ENCODE data around the gene KLHL9. TPM values are rescaled to one million over a fixed set of nuclear protein-coding genes. Genes with fewer than 3 reads are reported as not detected.
"Not testable (repeated sequence)": the region's sequence is repeated elsewhere in the genome, so short reads cannot be mapped to it uniquely, and the experiment has no call there.

Gene KLHL9
- total RNA-seq, result 10 to 100 TPM; 13.0 to 14.6 (median 13.3) TPM
- polyA plus RNA-seq, result 6.1 TPM
- long read RNA-seq, donor 1, full-length matches to known transcripts, result 45 of 59 reads
- long read RNA-seq, donor 1, partial matches to known transcripts, result 5 of 59 reads
- long read RNA-seq, donor 1, other reads (novel, unspliced or antisense), result 9 of 59 reads
- long read RNA-seq, donor 2, full-length matches to known transcripts, result 12 of 14 reads
- long read RNA-seq, donor 2, partial matches to known transcripts, result 0 of 14 reads
- long read RNA-seq, donor 2, other reads (novel, unspliced or antisense), result 2 of 14 reads
- long read RNA-seq, donor 3, full-length matches to known transcripts, result 89 of 100 reads
- long read RNA-seq, donor 3, partial matches to known transcripts, result 4 of 100 reads
- long read RNA-seq, donor 3, other reads (novel, unspliced or antisense), result 7 of 100 reads
- long read RNA-seq, donor 4, full-length matches to known transcripts, result 9 of 12 reads
- long read RNA-seq, donor 4, partial matches to known transcripts, result 0 of 12 reads
- long read RNA-seq, donor 4, other reads (novel, unspliced or antisense), result 3 of 12 reads

- under 1% methylated on average over 55 of the region's 55 CpGs for WGBS
- DNase-seq (peak; percentile 96 to 98 (median 97)), ATAC-seq (peak; percentile 100)
- Histone ChIP-seq H3K4me3 (ENCODE audit: low read length) (peak within 1 kb of the TSS; percentile 83), H3K27me3 (ENCODE audit: control insufficient read depth, insufficient read depth) (no peaks in the 10 kb centered on the region), H3K27ac (ENCODE audit: low read length) (peak within 1 kb of the TSS; percentile 72), H3K9me3 (ENCODE audit: control insufficient read depth, low read length) (no peaks in the 10 kb centered on the region), H3K4me1 (ENCODE audit: control insufficient read depth, insufficient read depth, low read length) (peaks cover 12% of the 10 kb centered on the region)
- intact Hi-C loops (cut with DNase I), result loop anchor here in 1 of 4 donors (10.0 kb wide), 1 partner anchor 470 kb away; the partner anchor contains the start of gene MTAP
Observed at GRCh38 chr9:21334701-21335632, at the start of gene KLHL9. Gene KLHL9, minus strand, starts transcription at chr9:21335404. Its CDS starts 545 bp downstream, at chr9:21334859.

GRCh38 chr9:21383627-21384026, 48.4 kb upstream of the KLHL9 start:
- intact Hi-C loops (cut with DNase I), result no loop called here
- Histone ChIP-seq H3K27me3 (ENCODE audit: control insufficient read depth, insufficient read depth) (no peaks in the 10 kb centered on the region), H3K27ac (ENCODE audit: low read length) (no peak overlapping the region), H3K9me3 (ENCODE audit: control insufficient read depth, low read length) (no peaks in the 10 kb centered on the region), H3K4me3 (ENCODE audit: low read length) (no peak overlapping the region), H3K4me1 (ENCODE audit: control insufficient read depth, insufficient read depth, low read length) (no peaks in the 10 kb centered on the region)
- WGBS, result 52% methylated on average over 4 of the region's 4 CpGs
- ATAC-seq, result no peak
- no peak for DNase-seq

GRCh38 chr9:21381448-21382339, 46.5 kb upstream of the KLHL9 start:
- H3K27ac ChIP-seq (ENCODE audit: low read length), result no peak overlapping the region
- no peaks in the 10 kb centered on the region for H3K9me3 ChIP-seq (ENCODE audit: control insufficient read depth, low read length)
- no peak overlapping the region for H3K4me3 ChIP-seq (ENCODE audit: low read length)
- no peaks in the 10 kb centered on the region for H3K27me3 ChIP-seq (ENCODE audit: control insufficient read depth, insufficient read depth)
- H3K4me1 ChIP-seq (ENCODE audit: control insufficient read depth, insufficient read depth, low read length), result no peaks in the 10 kb centered on the region
- intact Hi-C loops (cut with DNase I), result no loop called here
- DNase-seq (no peak), ATAC-seq (no peak)
- 37% methylated on average over 5 of the region's 5 CpGs for WGBS

GRCh38 chr9:21371467-21371866, 36.3 kb upstream of the KLHL9 start:
- H3K4me1 ChIP-seq (ENCODE audit: control insufficient read depth, insufficient read depth, low read length); intact Hi-C loops (cut with DNase I); H3K27me3 ChIP-seq (ENCODE audit: control insufficient read depth, insufficient read depth); H3K9me3 ChIP-seq (ENCODE audit: control insufficient read depth, low read length); DNase-seq; H3K4me3 ChIP-seq (ENCODE audit: low read length); H3K27ac ChIP-seq (ENCODE audit: low read length); ATAC-seq: not testable (repeated sequence)
- WGBS, result 55% methylated on average over 4 of the region's 4 CpGs

- DNase-seq, result no peak
- no peaks in the 10 kb centered on the region for H3K27me3 ChIP-seq (ENCODE audit: control insufficient read depth, insufficient read depth)
- ATAC-seq, result no peak
- WGBS, result 84% methylated on average over 3 of the region's 3 CpGs
- H3K27ac ChIP-seq (ENCODE audit: low read length), result no peak within 1 kb of the TSS
- no peaks in the 10 kb centered on the region for H3K4me1 ChIP-seq (ENCODE audit: control insufficient read depth, insufficient read depth, low read length)
- intact Hi-C loops (cut with DNase I), result no loop called here
- H3K9me3 ChIP-seq (ENCODE audit: control insufficient read depth, low read length), result no peaks in the 10 kb centered on the region
- no peak within 1 kb of the TSS for H3K4me3 ChIP-seq (ENCODE audit: low read length)
Observed at GRCh38 chr9:21367957-21368356, 32.8 kb upstream of the KLHL9 start, which contains the start of gene IFNA13. Gene IFNA13, minus strand, starts transcription at chr9:21368057. Its CDS starts 47 bp downstream, at chr9:21368010.

- H3K27ac ChIP-seq (ENCODE audit: low read length); ATAC-seq; DNase-seq; H3K4me1 ChIP-seq (ENCODE audit: control insufficient read depth, insufficient read depth, low read length); H3K27me3 ChIP-seq (ENCODE audit: control insufficient read depth, insufficient read depth); H3K9me3 ChIP-seq (ENCODE audit: control insufficient read depth, low read length); intact Hi-C loops (cut with DNase I); H3K4me3 ChIP-seq (ENCODE audit: low read length): not testable (repeated sequence)
- WGBS, result 96% methylated on average over 1 of the region's 2 CpGs
Observed at GRCh38 chr9:21367169-21367568, 32.0 kb upstream of the KLHL9 start.

GRCh38 chr9:21362287-21362686, 27.1 kb upstream of the KLHL9 start:
- Histone ChIP-seq H3K9me3 (ENCODE audit: control insufficient read depth, low read length) (no peaks in the 10 kb centered on the region), H3K27me3 (ENCODE audit: control insufficient read depth, insufficient read depth) (no peaks in the 10 kb centered on the region), H3K4me1 (ENCODE audit: control insufficient read depth, insufficient read depth, low read length) (no peaks in the 10 kb centered on the region), H3K4me3 (ENCODE audit: low read length) (no peak overlapping the region), H3K27ac (ENCODE audit: low read length) (no peak overlapping the region)
- no peak for ATAC-seq
- no peak for DNase-seq
- 87% methylated on average over 8 of the region's 8 CpGs for WGBS
- intact Hi-C loops (cut with DNase I), result no loop called here

GRCh38 chr9:21357479-21358460, 22.6 kb upstream of the KLHL9 start:
- H3K4me1 ChIP-seq (ENCODE audit: control insufficient read depth, insufficient read depth, low read length), result no peaks in the 10 kb centered on the region
- no peak overlapping the region for H3K27ac ChIP-seq (ENCODE audit: low read length)
- no peaks in the 10 kb centered on the region for H3K27me3 ChIP-seq (ENCODE audit: control insufficient read depth, insufficient read depth)
- H3K9me3 ChIP-seq (ENCODE audit: control insufficient read depth, low read length), result no peaks in the 10 kb centered on the region
- H3K4me3 ChIP-seq (ENCODE audit: low read length), result no peak overlapping the region
- ATAC-seq (no peak), DNase-seq (no peak)
- WGBS, result 70% methylated on average over 7 of the region's 7 CpGs
- intact Hi-C loops (cut with DNase I), result no loop called here

- H3K27ac ChIP-seq (ENCODE audit: low read length), result no peak within 1 kb of the TSS
- intact Hi-C loops (cut with DNase I), result no loop called here
- H3K4me1 ChIP-seq (ENCODE audit: control insufficient read depth, insufficient read depth, low read length), result no peaks in the 10 kb centered on the region
- H3K9me3 ChIP-seq (ENCODE audit: control insufficient read depth, low read length), result no peaks in the 10 kb centered on the region
- DNase-seq, result no peak
- no peaks in the 10 kb centered on the region for H3K27me3 ChIP-seq (ENCODE audit: control insufficient read depth, insufficient read depth)
- no peak within 1 kb of the TSS for H3K4me3 ChIP-seq (ENCODE audit: low read length)
- no peak for ATAC-seq
- 88% methylated on average over 1 of the region's 1 CpG for WGBS
Observed at GRCh38 chr9:21350787-21351186, 15.6 kb upstream of the KLHL9 start, which contains the start of gene IFNA6. Gene IFNA6, minus strand, starts transcription at chr9:21350887. Its CDS starts 0 bp downstream, at chr9:21350887.
